B cell (primary cell): ENCODE data around the gene SORD.
"Not testable (repeated sequence)": the region's sequence is repeated elsewhere in the genome, so short reads cannot be mapped to it uniquely, and the experiment has no call there.

Source experiments
- EZH2 ChIP-seq: IDR thresholded peaks from 2 replicates; pipeline ENCODE4 v1.6.1; 2012; ENCODE audit warnings: borderline replicate concordance, low read depth, mild to moderate bottlenecking, moderate library complexity, low read length; ENCODE audit not compliant: insufficient read depth, poor library complexity, severe bottlenecking
- TF ChIP-seq, protein P1 (sequence below): fragments of 200-600 bp; IDR thresholded peaks from one replicate; pipeline ENCODE4 v1.8.0; 2022; ENCODE audit warnings: antibody characterized with exemption, mild to moderate bottlenecking

DNA sequence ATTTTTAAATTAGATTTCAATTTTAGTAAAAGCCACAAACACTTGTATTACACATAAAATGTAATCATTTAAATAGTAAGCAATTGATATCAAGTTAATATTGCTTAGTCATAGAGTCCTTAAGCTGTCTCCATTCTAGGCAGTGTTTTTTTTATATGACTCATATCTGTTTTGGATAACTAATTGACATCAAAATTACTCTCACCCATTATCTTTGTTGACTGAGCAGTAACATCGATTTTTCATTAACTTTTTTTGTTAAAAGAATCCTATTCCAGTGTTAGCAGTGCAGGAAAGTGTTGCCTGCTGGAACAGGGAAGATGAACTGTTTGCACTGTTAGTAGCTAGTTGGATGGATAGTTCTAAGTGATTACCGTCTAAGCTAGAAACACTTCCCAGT is 45.2 kb upstream of the SORD start:
- TF ChIP-seq, protein P1, sequence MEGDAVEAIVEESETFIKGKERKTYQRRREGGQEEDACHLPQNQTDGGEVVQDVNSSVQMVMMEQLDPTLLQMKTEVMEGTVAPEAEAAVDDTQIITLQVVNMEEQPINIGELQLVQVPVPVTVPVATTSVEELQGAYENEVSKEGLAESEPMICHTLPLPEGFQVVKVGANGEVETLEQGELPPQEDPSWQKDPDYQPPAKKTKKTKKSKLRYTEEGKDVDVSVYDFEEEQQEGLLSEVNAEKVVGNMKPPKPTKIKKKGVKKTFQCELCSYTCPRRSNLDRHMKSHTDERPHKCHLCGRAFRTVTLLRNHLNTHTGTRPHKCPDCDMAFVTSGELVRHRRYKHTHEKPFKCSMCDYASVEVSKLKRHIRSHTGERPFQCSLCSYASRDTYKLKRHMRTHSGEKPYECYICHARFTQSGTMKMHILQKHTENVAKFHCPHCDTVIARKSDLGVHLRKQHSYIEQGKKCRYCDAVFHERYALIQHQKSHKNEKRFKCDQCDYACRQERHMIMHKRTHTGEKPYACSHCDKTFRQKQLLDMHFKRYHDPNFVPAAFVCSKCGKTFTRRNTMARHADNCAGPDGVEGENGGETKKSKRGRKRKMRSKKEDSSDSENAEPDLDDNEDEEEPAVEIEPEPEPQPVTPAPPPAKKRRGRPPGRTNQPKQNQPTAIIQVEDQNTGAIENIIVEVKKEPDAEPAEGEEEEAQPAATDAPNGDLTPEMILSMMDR = not testable (repeated sequence)
- not testable (repeated sequence) for TF ChIP-seq EZH2
